ENCODE measurements around the gene RANGRF. TPM values are rescaled to one million over a fixed set of nuclear protein-coding genes. Genes with fewer than 3 reads are reported as not detected.

Gene RANGRF
- total RNA-seq, 4 donors from 2014 or later = 26.5 to 43.6 (median 34.4) TPM

DNA sequence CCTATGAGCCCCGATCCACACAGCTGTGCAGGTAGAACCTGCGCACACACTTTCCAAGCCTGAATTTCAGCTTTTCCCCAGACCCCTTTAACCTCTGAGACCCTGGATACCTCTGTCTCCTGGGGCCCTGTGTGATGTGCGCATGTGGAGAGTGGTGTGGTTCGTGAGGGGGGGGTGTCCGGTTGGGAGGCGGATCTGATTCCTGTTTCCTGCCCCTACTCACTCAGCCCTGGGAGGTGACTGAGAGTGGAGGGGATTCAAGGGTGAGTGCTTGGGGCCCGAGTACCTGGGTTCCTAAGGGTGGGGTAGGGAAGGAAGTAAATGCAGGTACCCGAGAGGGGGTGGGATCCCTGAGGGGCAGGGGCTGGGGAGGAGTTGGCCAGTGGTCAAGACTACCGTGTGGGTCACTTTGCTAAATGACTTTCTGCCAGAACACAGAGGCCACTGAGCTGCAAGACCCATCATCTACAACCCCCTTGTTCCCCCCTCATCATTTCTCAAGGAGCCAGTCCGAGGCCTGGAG is 22.2 kb downstream of the RANGRF start:
- 64% methylated on average over 8 of the region's 10 CpGs for WGBS
- DNase-seq (ENCODE audit: extremely low spot score) = no peak
- Histone ChIP-seq H3K4me1 (peaks cover 11 to 22% (median 12%) of the 10 kb centered on the region in 4 donors), H3K4me3 (peak overlapping the region; percentile 35 to 50 (median 37)), H3K36me3 (peaks cover 0 to 33% (median 0%) of the 10 kb centered on the region in 4 donors), H3K9me3 (no peaks in the 10 kb centered on the region), H3K27me3 (peaks cover 0 to 56% (median 14%) of the 10 kb centered on the region in 4 donors), H3K27ac (replicated peaks in 1 of 4) (peak overlapping the region in 3 of 4 donors; percentile 60 to 71 (median 63))
- TF ChIP-seq, protein P1, sequence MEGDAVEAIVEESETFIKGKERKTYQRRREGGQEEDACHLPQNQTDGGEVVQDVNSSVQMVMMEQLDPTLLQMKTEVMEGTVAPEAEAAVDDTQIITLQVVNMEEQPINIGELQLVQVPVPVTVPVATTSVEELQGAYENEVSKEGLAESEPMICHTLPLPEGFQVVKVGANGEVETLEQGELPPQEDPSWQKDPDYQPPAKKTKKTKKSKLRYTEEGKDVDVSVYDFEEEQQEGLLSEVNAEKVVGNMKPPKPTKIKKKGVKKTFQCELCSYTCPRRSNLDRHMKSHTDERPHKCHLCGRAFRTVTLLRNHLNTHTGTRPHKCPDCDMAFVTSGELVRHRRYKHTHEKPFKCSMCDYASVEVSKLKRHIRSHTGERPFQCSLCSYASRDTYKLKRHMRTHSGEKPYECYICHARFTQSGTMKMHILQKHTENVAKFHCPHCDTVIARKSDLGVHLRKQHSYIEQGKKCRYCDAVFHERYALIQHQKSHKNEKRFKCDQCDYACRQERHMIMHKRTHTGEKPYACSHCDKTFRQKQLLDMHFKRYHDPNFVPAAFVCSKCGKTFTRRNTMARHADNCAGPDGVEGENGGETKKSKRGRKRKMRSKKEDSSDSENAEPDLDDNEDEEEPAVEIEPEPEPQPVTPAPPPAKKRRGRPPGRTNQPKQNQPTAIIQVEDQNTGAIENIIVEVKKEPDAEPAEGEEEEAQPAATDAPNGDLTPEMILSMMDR (IDR thresholded peaks at IDR 0.05) = no peak
- TF ChIP-seq EP300 (IDR thresholded peaks at IDR 0.05) (no peak), POLR2A (IDR thresholded peaks at IDR 0.05; ENCODE audit: low read depth) (no peak), POLR2AphosphoS5 (IDR thresholded peaks at IDR 0.05) (peak in 1 of 2 donors; percentile 44)
- intact Hi-C loops (cut with DNase I) = no loop called here

DNA sequence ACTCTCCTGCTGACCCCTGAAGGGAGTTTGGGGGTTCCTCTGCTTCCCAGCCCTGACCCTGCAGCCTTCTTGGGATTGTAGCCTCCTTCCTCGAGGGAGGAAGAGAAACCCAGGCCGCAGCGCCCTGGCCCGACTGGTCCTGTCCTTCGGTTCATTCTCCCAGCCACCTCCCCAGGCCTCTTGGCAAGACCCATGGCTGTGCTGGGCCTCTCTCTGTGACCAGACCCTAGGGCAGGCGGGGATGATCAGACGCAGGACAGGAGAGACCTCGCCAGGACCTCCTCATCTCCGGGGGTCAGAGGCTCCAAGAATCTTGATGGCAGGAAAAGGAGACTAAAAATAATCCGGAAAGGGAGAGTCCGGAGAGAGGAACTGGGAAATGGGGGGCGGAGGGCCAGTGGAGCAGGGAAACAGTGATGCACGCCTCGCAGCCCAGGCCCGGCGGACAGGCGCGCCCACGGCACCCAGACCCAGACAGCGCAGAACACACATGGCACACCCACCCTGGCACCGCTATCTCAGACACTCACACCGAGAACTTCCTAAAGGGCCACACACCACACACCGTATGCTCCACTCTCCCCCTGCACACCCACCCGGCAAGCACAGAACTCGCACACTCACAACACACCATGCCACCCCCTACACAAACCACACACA is 22.8 kb downstream of the RANGRF start:
- Histone ChIP-seq H3K4me1 (peaks cover 12 to 22% (median 15%) of the 10 kb centered on the region in 4 donors), H3K9me3 (no peaks in the 10 kb centered on the region), H3K36me3 (peaks cover 0 to 39% (median 2%) of the 10 kb centered on the region in 4 donors), H3K4me3 (peak overlapping the region; percentile 35 to 50 (median 37)), H3K27me3 (peaks cover 0 to 62% (median 18%) of the 10 kb centered on the region in 4 donors), H3K27ac (replicated peaks in 1 of 4) (peak overlapping the region in 3 of 4 donors; percentile 60 to 71 (median 63))
- TF ChIP-seq EP300 (IDR thresholded peaks at IDR 0.05) = no peak
- no peak for TF ChIP-seq POLR2A (IDR thresholded peaks at IDR 0.05; ENCODE audit: low read depth)
- TF ChIP-seq, protein P1 (IDR thresholded peaks at IDR 0.05) = no peak
- TF ChIP-seq POLR2AphosphoS5 (IDR thresholded peaks at IDR 0.05) = no peak
- DNase-seq (ENCODE audit: extremely low spot score) = no peak
- intact Hi-C loops (cut with DNase I) = no loop called here
- 84% methylated on average over 22 of the region's 25 CpGs for WGBS

DNA sequence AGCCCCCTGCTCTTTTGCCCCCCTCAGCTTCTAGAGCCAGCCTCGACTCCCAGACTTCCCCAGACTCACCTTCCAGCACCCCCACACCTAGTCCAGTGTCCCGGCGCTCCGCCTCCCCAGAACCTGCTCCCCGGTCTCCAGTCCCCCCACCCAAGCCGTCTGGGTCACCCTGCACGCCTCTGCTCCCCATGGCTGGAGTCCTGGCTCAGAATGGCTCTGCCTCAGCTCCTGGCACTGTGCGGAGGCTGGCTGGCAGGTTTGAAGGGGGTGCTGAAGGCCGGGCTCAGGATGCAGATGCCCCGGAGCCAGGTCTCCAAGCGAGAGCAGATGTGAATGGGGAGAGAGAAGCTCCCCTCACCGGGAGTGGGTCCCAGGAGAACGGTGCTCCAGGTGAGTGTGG is 23.8 kb downstream of the RANGRF start:
- intact Hi-C loops (cut with DNase I) = no loop called here
- peak overlapping the region in 3 of 4 donors; percentile 35 to 50 (median 37) for H3K4me3 ChIP-seq

DNA sequence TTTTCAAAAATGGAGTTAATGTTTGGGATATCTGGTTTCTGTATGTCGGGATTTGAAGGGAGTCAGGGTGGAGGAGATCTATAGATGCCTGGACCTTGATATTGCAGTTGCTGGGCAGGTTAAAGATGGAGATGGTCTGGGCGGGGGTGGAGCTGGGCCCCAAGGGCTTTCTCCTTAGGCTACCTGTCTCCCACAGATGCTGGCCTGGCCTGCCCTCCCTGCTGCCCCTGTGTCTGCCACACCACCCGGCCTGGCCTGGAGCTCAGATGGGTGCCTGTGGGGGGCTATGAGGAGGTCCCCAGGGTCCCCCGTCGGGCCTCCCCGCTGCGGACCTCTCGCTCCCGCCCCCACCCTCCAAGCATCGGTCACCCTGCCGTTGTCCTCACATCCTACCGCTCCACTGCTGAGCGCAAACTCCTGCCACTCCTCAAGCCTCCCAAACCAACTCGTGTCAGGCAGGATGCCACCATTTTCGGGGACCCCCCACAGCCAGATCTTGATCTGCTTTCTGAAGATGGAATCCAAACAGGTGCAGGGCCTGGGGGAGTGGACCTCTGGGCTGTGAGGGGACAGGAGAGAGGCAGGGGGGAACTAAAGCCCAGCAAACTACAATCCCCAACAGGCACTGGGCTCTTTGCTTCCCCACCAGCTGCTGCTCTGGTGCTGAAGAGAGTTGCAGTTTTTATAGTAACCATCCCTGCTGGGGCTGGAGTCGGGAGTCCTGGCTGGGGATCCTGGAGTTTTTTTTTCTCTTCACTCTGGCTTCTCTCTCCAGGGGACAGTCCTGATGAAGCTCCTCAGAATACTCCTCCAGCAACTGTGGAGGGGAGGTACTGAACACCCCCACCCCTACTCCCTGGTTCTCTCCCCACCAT is 24.5 kb downstream of the RANGRF start:
- Histone ChIP-seq H3K27ac (replicated peaks in 1 of 4) (no peak overlapping the region), H3K27me3 (peaks cover 0 to 79% (median 18%) of the 10 kb centered on the region in 4 donors), H3K36me3 (peaks cover 0 to 52% (median 2%) of the 10 kb centered on the region in 4 donors), H3K4me1 (peaks cover 12 to 22% (median 15%) of the 10 kb centered on the region in 4 donors), H3K4me3 (peak overlapping the region in 3 of 4 donors; percentile 35 to 50 (median 37)), H3K9me3 (no peaks in the 10 kb centered on the region)
- intact Hi-C loops (cut with DNase I) = no loop called here
- TF ChIP-seq, protein P1 (IDR thresholded peaks at IDR 0.05) = no peak
- WGBS = 59% methylated on average over 16 of the region's 16 CpGs
- no peak for DNase-seq (ENCODE audit: extremely low spot score)

More for the DNA sequence above, 23.8 kb downstream of the RANGRF start:
- TF ChIP-seq POLR2A (IDR thresholded peaks at IDR 0.05; ENCODE audit: low read depth) (no peak), EP300 (IDR thresholded peaks at IDR 0.05) (no peak), POLR2AphosphoS5 (IDR thresholded peaks at IDR 0.05) (no peak)
- TF ChIP-seq, protein P1 (IDR thresholded peaks at IDR 0.05) = no peak
- 72% methylated on average over 13 of the region's 13 CpGs for WGBS
- peaks cover 0 to 72% (median 18%) of the 10 kb centered on the region in 4 donors for H3K27me3 ChIP-seq
- H3K27ac ChIP-seq (replicated peaks in 1 of 4) = no peak overlapping the region
- peaks cover 12 to 22% (median 15%) of the 10 kb centered on the region in 4 donors for H3K4me1 ChIP-seq
- H3K9me3 ChIP-seq = no peaks in the 10 kb centered on the region
- peaks cover 0 to 49% (median 2%) of the 10 kb centered on the region in 4 donors for H3K36me3 ChIP-seq
- no peak for DNase-seq (ENCODE audit: extremely low spot score)
